Natural killer cell (primary cell): ENCODE results near the gene TSPAN10. TPM values are rescaled to one million over a fixed set of nuclear protein-coding genes. Genes with fewer than 3 reads are reported as not detected.

Source experiments
- ATAC-seq, 3 donors: fragments of 150-1000 bp in 2 of 3; fragments of 200-7000 bp in 1 of 3; cut with Tn5 transposase; 1 replicate in 1 of 3; 2 replicates in 2 of 3; pipeline ENCODE4 v1.10.0; 2021; ENCODE audit warnings: mild to moderate bottlenecking in 2 of 3, moderate library complexity in 2 of 3
- DNase-seq, 2 donors: peaks; one replicate each; pipeline versions ENCODE4 v3.0.0 to v3.0.0-alpha.2; 2013 to 2021; ENCODE audit warnings: mixed read lengths in 1 of 2
- H3K27ac ChIP-seq: one replicate; pipeline ENCODE4 v1.5.1; 2013; ENCODE audit warnings: mild to moderate bottlenecking, low read length
- H3K27me3 ChIP-seq: one replicate; pipeline ENCODE4 v1.6.1; 2013; ENCODE audit warnings: low read length; ENCODE audit not compliant: control insufficient read depth, insufficient read depth
- H3K36me3 ChIP-seq: one replicate; pipeline ENCODE4 v1.6.1; 2013; ENCODE audit warnings: low read length; ENCODE audit not compliant: control insufficient read depth, insufficient read depth
- H3K4me1 ChIP-seq: one replicate; pipeline ENCODE4 v1.6.1; 2013; ENCODE audit warnings: low read length; ENCODE audit not compliant: control insufficient read depth, insufficient read depth
- H3K4me3 ChIP-seq: one replicate; pipeline ENCODE4 v1.5.1; 2013; ENCODE audit warnings: low read length
- H3K9me3 ChIP-seq: one replicate; pipeline ENCODE4 v1.6.1; 2013; ENCODE audit warnings: low read length; ENCODE audit not compliant: control insufficient read depth, insufficient read depth
- H3K27ac Mint-ChIP-seq, 2 donors: one replicate each; pipeline ENCODE4 v1.8.0; 2022; ENCODE audit warnings: mild to moderate bottlenecking in 2 of 2, mixed read lengths in 2 of 2, moderate library complexity in 1 of 2
- H3K27me3 Mint-ChIP-seq, 2 donors: one replicate each; pipeline ENCODE4 v1.8.0; 2022; ENCODE audit warnings: low read depth in 2 of 2, mixed read lengths in 2 of 2
- H3K36me3 Mint-ChIP-seq: one replicate; pipeline ENCODE4 v1.8.0; 2022; ENCODE audit warnings: mixed read lengths
- H3K4me1 Mint-ChIP-seq, 2 donors: one replicate each; pipeline ENCODE4 v1.8.0; 2022; ENCODE audit warnings: mixed read lengths in 2 of 2
- H3K4me3 Mint-ChIP-seq: one replicate; pipeline ENCODE4 v1.8.0; 2022; ENCODE audit warnings: mild to moderate bottlenecking, moderate library complexity, mixed read lengths
- H3K9me3 Mint-ChIP-seq, 2 donors: one replicate each; pipeline ENCODE4 v1.8.0; 2022; ENCODE audit warnings: mixed read lengths in 2 of 2
- WGBS: methylation state at CpG from one replicate; pipeline ENCODE4 v1.1.7; 2013; ENCODE audit warnings: missing lambda C conversion rate; ENCODE audit not compliant: insufficient coverage; 5-methylcytosine and 5-hydroxymethylcytosine counted together
- intact Hi-C: fragments of 100-400 bp; cut with micrococcal nuclease; formaldehyde crosslinking; loops from one replicate; pipeline ENCODE4 v1.14.2; 2022
- total RNA-seq, 4 donors: library from RNA; stranded (reverse); fragments of 120-200 nt in 1 of 4; gene quantifications; one replicate each; pipeline versions ENCODE4 v1.2.3 to v1.2.4, GENCODE V29; 2013 to 2022
- TF ChIP-seq, protein P1 (sequence below): fragments of 200-600 bp; IDR thresholded peaks from one replicate; pipeline ENCODE4 v1.8.0; 2022; ENCODE audit warnings: antibody characterized with exemption

The TSPAN10 gene
- total RNA-seq, 3 donors from 2014 or later (not counting 1 experiment from before 2014, with no cell fraction given), result 0.24 to 0.35 (median 0.29) TPM

DNA sequence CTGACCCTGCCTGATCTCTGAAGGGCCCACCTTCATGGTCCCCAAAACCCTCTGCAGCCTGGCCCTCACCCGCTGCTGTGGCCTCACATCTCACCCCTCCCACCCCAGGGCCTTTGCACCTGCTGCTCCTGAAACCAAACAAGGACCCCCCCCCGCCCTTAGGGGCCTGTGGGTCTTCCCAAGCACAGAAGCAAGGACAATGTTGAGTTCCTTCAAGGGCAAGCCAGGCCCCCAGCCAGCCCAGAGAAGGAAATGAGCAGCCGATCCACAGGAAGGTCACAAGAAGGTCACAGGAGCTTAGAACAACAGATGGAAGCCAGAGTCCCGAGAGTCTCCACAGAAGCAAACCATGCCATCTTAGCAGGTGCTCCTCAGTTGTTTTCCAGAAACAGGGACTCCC lies 19.8 kb downstream of the TSPAN10 start:
- Histone ChIP-seq H3K27ac (no peak overlapping the region), H3K4me3 (no peak overlapping the region), H3K36me3 (no peaks in the 10 kb centered on the region), H3K27me3 (no peaks in the 10 kb centered on the region), H3K9me3 (no peaks in the 10 kb centered on the region), H3K4me1 (peaks cover 17% of the 10 kb centered on the region)
- no peak for ATAC-seq
- H3K27ac Mint-ChIP-seq, result no peak overlapping the region
- no peaks in the 10 kb centered on the region for H3K27me3 Mint-ChIP-seq
- 55% methylated on average over 4 of the region's 4 CpGs for WGBS
- TF ChIP-seq, protein P1, sequence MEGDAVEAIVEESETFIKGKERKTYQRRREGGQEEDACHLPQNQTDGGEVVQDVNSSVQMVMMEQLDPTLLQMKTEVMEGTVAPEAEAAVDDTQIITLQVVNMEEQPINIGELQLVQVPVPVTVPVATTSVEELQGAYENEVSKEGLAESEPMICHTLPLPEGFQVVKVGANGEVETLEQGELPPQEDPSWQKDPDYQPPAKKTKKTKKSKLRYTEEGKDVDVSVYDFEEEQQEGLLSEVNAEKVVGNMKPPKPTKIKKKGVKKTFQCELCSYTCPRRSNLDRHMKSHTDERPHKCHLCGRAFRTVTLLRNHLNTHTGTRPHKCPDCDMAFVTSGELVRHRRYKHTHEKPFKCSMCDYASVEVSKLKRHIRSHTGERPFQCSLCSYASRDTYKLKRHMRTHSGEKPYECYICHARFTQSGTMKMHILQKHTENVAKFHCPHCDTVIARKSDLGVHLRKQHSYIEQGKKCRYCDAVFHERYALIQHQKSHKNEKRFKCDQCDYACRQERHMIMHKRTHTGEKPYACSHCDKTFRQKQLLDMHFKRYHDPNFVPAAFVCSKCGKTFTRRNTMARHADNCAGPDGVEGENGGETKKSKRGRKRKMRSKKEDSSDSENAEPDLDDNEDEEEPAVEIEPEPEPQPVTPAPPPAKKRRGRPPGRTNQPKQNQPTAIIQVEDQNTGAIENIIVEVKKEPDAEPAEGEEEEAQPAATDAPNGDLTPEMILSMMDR, result no peak
- H3K36me3 Mint-ChIP-seq, result no peaks in the 10 kb centered on the region
- H3K4me1 Mint-ChIP-seq, result peaks cover 11 to 17% of the 10 kb centered on the region in 2 donors
- H3K9me3 Mint-ChIP-seq, result no peaks in the 10 kb centered on the region
- intact Hi-C loops, result no loop called here
- H3K4me3 Mint-ChIP-seq, result no peak overlapping the region
- no peak for DNase-seq

DNA sequence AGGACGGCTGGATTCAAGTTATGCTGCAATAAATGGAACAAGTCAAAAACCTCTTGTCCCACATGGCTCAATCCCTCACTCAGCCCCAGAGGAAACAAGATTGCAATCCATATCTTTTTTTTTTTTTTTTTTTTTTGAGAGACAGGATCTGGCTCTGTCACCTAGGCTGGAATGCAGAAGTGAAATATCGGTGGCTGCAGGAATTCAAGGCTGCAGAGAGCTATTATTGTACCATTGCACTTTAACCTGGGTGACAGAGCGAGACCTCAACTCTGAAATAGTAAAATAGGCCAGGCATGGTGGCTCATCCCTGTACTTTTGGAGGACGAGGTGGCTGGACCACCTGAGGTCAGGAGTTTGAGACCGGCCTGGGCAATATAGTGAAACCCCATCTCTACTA lies 22.0 kb downstream of the TSPAN10 start:
- Histone ChIP-seq H3K4me1 (peaks cover 13% of the 10 kb centered on the region), H3K27me3 (no peaks in the 10 kb centered on the region), H3K36me3 (peaks cover under 1% of the 10 kb centered on the region), H3K4me3 (no peak overlapping the region), H3K9me3 (no peaks in the 10 kb centered on the region), H3K27ac (no peak overlapping the region)
- Mint-ChIP-seq H3K36me3 (no peaks in the 10 kb centered on the region), H3K27ac (no peak overlapping the region), H3K4me1 (peaks cover 0 to 3% of the 10 kb centered on the region in 2 donors), H3K9me3 (no peaks in the 10 kb centered on the region), H3K4me3 (no peak overlapping the region), H3K27me3 (no peaks in the 10 kb centered on the region)
- ATAC-seq (no peak), DNase-seq (no peak)
- TF ChIP-seq, protein P1, result no peak
- intact Hi-C loops, result no loop called here
- WGBS, result 76% methylated on average over 5 of the region's 5 CpGs

- no peak overlapping the region for H3K4me3 ChIP-seq
- no peaks in the 10 kb centered on the region for H3K36me3 Mint-ChIP-seq
- H3K27me3 Mint-ChIP-seq, result no peaks in the 10 kb centered on the region
- TF ChIP-seq, protein P1, result no peak
- 96% methylated on average over 9 of the region's 9 CpGs for WGBS
- H3K9me3 ChIP-seq, result no peaks in the 10 kb centered on the region
- no peak overlapping the region for H3K27ac Mint-ChIP-seq
- DNase-seq (no peak), ATAC-seq (no peak)
- intact Hi-C loops, result no loop called here
- H3K36me3 ChIP-seq, result peaks cover 2% of the 10 kb centered on the region
- no peak overlapping the region for H3K27ac ChIP-seq
- H3K4me3 Mint-ChIP-seq, result no peak overlapping the region
- H3K4me1 Mint-ChIP-seq, result peaks cover 0 to under 1% of the 10 kb centered on the region in 2 donors
- no peaks in the 10 kb centered on the region for H3K9me3 Mint-ChIP-seq
- H3K27me3 ChIP-seq, result no peaks in the 10 kb centered on the region
- peaks cover 20% of the 10 kb centered on the region for H3K4me1 ChIP-seq
Observed at GRCh38 chr17:81660441-81660840, 23.4 kb downstream of the TSPAN10 start.

DNA sequence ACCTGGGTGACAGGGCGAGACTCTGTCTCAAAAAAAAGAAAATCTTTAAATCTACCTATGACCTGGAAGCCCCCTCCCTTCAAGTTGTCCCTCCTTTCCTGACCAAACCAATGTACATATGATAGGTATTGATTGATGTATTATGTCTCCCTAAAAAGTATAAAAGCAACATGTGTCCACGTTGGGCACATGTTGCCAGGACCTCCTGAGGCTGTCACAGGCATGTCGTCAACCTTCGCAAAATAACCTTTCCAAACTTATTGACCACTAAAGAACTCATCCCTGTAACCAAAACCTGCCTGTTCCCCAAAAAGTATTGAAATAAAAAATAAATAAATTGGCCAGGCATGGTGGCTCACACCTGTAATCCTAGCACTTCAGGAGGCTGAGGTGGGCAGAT lies 25.0 kb downstream of the TSPAN10 start:
- H3K4me3 ChIP-seq, result no peak overlapping the region
- WGBS, result 94% methylated on average over 4 of the region's 4 CpGs
- peak overlapping the region in 1 of 2 donors; percentile 58 for H3K27ac Mint-ChIP-seq
- H3K9me3 ChIP-seq, result no peaks in the 10 kb centered on the region
- H3K27ac ChIP-seq, result no peak overlapping the region
- no peaks in the 10 kb centered on the region for H3K36me3 Mint-ChIP-seq
- no peak overlapping the region for H3K4me3 Mint-ChIP-seq
- H3K27me3 Mint-ChIP-seq, result no peaks in the 10 kb centered on the region
- H3K4me1 ChIP-seq, result peaks cover 29% of the 10 kb centered on the region
- no peak for DNase-seq
- H3K27me3 ChIP-seq, result no peaks in the 10 kb centered on the region
- H3K36me3 ChIP-seq, result peaks cover 2% of the 10 kb centered on the region
- TF ChIP-seq, protein P1, result no peak
- intact Hi-C loops, result no loop called here
- no peak for ATAC-seq
- H3K9me3 Mint-ChIP-seq, result no peaks in the 10 kb centered on the region
- H3K4me1 Mint-ChIP-seq, result peaks cover 11 to 14% of the 10 kb centered on the region in 2 donors
